Endometrial microvascular endothelial cells (primary cell): Measurements from ENCODE around the gene NCKAP5. TPM values are rescaled to one million over a fixed set of nuclear protein-coding genes. Genes with fewer than 3 reads are reported as not detected.
"Not testable (repeated sequence)": the region's sequence is repeated elsewhere in the genome, so short reads cannot be mapped to it uniquely, and the experiment has no call there.

Source experiments
- in situ Hi-C: cut with HindIII; loops from 2 replicates; pipeline ENCODE4 v1.10.0; 2017; ENCODE audit warnings: low sequenced_read_pairs, low pct_unique_long_range_greater_than_20kb; ENCODE audit errors: inconsistent ontology term
- total RNA-seq: library from RNA; depleted of rRNA; stranded (reverse); fragments of >200 nt; gene quantifications from one replicate; pipeline ENCODE4 v1.2.3, GENCODE V29; 2015; ENCODE audit errors: inconsistent ontology term

Gene NCKAP5
- total RNA-seq, 1 donor from 2014 or later = 0.84 TPM

DNA sequence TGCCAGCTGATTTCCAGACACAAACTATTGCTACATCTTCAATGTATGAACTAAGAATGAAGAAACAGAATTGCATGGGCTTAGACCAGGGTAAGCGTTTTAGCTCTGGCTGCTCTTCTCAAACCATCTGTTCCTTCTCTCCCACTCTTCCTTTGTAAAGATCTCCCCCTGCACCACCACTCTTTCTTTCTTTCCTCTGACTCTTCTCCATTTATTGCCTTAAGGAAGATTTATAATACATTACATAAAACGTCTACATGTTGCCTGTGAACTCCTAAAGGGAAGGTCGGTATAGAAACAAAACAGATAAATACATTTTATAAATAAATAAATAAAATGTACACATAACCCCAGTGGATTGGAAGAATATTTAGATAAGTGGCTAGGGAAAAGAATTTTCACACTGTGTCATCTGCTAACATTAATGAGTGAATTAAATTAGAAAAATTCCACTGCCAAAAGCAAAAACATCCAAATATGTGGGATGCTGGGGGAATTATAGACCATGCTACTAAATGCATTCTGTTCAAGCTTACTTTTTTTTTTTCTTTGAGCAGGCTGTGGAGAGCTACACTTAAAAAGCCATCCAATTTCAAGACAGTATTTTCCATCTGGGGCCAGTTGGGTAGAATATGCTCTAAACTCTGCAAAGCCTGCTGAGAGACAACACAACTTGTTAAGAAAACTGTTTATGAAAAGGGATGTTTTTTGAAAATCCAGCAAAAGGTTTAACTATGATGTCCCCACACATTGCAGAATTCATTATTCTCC lies 41.5 kb downstream of the NCKAP5 start:
- in situ Hi-C loops = no loop called here

DNA sequence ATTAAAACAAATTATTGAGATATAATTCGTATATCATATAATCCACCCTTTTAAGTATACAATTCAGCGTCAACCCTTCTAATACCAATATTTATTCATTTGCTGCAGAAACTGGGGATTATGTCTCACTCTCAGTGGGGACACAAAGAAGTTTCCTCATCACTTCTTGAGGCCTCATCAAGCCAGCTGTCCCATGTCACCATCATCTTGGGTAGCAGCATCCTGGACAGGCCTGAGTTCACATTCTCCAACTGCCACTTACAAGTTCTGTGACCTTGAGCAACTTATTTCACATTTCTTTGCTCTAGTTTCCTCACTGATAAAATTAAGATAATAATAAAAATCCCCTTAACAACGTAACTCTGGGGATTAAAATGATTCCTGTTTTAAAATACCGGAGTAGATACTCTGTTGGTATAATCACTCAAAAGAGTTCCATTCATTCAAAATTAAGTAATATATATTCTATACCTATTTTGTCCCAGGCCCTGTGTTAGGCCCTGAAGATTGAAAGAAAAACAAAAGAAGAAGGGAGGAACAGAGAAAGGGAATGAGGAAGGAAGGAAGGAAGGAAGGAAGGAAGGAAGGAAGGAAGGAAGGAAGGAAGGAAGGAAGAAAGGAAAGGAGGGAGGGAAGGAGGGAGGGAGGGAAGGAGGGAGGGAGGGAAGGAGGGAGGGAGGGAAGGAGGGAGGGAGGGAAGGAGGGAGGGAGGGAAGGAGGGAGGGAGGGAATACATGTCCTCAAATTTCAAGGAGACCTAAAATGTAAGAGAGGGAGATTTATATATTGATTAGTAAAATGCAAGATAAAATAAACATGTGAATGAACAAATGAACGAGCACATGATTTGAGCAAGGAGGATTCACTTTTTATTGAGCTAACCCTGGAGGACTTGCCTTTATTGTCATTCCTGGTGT lies 42.4 kb downstream of the NCKAP5 start:
- in situ Hi-C loops = no loop called here

DNA sequence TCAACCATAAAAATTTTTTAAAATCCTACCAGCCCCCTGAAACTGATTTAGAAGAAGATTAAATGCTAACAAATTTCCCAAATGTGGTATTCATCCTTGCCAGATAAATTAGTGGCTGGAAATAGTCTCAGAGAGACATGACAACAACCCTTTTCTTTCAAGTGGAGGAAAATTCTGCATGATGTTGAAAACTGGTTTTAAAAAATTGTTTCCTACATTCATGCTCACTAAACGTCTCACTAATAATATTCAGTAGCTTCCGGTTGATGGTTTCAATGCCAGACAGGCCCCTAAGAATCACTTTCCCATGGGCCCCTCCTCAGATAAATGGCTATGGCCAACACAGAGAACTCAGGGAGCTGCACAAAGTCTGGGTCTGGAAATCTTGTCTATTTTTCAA lies 43.2 kb downstream of the NCKAP5 start:
- in situ Hi-C loops = no loop called here

DNA sequence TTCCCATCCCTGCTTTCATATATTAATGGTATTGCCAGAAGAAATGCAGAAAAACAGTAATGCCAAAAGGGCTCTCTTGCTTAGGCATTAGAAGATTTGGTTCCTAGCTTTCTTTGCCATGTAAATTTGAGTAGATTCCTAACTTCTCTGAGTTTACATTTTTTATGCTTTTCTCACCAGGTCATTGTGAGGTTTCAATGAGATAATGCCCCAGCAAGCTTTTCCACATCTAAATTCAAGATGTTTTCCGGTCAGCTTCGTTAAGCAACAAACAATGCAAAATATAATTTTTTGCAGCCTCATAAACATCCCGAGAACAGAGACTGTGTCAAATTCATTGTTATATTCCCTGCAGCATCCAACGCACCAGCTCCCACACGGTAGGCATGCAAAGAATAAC lies 44.9 kb downstream of the NCKAP5 start:
- in situ Hi-C loops = no loop called here

DNA sequence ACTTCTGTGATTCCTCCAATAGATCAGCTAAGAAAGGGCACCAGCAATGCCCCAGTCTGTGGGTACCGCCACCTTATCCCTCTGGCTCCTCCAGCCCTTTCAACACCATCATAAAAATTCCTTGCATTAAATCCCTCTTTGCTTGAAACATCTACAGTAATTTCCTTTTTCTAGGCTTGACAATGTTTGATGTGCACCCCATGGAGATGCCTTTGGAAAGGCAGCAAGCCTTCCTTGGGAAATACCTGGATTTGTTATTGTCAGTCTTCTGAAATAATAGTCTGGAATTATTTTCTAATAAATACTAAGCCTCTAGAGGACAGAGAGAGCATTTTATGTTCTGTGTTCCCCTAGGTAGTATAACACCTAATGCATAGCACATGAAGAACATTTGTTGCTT lies 46.1 kb downstream of the NCKAP5 start:
- in situ Hi-C loops = no loop called here

DNA sequence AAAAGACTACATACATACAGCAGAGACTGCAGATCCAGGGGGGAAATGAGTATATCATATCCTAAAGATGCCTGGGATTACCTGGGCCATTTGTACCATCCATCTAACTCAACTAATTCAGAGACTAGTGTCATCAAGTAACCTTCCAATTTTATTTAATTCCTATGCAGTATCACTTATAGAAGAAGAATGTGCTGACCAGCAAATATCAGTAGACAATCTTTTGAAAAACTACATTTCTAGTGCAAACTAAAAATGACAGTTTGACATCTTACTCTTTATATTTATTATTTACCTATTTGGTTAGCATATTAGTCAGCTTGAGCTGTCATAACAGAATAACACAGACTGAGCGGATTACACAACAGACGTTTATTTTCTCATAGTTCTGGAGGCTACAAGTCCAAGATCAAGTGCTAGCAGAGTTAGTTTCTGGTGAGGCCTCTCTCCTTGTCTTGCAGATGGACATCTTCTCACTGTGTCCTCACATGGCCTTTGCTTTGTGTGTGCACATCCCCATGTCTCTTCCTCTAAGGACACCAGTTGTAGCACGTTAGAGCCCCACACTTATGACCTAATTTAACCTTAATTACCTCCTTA lies 47.0 kb downstream of the NCKAP5 start:
- in situ Hi-C loops = no loop called here

DNA sequence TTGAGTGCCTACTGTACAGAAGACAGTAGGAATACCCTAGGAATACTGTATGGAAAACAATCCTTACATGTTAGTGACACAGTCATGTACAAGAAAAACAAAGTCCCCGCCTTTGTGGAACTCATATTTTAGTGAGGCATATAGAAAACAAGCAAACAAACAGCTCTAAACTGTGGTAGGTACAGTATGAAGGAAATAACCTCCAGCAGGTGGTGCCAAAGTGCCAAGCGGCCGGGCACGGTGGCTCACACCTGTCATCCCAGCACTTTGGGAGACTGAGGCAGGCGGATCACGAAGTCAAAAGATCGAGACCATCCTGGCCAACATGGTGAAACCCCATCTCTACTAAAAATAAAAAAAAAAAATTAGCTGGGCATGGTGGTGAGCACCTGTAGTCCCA lies 48.6 kb downstream of the NCKAP5 start:
- in situ Hi-C loops = not testable (repeated sequence)

DNA sequence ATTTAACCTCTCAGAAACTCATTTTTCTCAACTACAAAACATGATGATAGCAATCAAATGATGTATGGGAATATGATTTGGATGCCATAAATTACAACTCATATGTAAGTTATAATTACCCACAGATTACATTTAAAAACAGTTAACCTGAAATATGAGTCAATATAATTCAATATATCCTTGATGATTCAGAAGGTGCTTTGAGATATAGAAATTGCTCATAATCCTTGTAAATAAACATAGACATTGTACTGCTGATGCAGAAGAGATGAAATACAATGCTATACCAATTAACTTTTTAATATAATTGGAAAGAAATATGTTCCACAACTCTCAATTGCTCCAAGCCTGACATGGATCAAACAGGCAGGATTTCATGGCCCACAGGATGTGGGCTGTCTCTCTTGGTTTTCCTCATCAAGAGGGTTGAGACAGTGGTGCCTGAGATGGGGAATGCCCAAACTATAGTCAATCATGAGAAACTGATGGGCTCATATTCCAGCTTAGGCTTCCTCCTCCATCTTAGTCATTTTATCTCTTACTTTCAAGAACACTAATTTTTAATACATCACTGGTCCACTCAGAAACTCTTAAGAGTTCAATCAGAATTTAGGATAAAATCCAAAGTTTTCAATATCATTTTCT lies 49.4 kb downstream of the NCKAP5 start:
- in situ Hi-C loops = no loop called here

DNA sequence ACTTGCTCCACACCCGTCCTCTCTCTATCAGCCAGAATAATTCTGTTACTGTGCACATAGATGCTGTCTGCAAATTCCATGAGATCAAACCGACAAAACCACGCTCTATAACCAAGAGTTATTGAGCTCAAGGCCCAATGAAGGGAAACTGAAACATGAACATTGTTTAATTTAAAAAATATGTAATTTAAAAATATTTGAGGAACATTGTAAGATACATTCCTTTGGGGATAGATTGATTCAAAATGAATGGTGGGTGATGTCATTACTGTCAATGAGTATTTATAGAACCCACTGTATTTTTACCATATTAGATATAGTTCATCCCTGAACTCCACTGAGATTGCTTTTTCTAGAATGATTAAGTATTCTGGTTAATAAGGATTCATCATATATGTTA lies 50.4 kb downstream of the NCKAP5 start:
- in situ Hi-C loops = no loop called here

DNA sequence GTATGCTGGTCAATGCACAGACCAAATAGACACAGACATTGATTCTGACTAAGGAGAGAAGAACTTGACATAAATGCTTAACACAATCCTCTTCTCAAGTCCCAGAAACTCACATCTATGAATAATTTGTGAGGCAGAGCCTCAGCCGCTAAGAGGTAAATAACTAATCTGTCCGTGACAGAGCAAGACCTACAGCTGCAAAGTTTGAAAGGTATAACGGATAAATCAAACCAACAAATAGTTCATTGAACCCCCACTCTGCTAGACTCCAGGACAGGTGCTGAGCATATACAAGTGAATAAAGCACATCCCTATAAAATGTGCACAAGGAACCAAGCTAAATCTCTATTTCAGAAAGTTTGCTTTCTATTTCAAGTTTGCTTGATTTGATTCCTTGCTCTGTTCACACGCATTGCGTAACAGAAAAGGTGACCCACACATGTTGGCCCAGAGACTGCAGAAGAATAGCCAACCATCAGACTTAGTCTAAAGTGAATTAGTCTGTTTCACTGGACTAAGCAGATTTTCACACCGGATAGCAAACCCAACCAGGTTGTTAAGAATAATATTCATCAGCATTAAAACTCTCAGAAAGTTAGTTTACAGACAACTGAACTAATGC lies 51.7 kb downstream of the NCKAP5 start:
- in situ Hi-C loops = no loop called here

DNA sequence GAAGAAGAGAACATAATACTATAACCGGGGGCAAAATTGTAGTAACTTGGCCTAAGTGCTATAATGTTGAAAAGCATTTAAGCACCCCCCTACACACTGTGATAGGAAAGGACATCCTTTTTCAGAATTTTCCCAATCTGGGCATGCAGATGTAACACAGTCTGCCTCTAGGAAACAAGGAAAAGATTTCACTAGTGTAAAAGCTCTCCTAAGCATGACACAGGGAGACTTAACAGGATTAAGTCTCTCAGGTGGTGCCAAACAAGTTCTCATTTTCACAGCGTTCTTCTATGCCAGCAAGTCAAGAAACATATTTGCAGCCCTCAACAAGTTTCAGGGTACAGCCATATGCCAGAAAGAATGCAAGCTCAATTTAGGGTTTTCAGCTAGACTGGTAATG lies 53.0 kb downstream of the NCKAP5 start:
- in situ Hi-C loops = no loop called here

DNA sequence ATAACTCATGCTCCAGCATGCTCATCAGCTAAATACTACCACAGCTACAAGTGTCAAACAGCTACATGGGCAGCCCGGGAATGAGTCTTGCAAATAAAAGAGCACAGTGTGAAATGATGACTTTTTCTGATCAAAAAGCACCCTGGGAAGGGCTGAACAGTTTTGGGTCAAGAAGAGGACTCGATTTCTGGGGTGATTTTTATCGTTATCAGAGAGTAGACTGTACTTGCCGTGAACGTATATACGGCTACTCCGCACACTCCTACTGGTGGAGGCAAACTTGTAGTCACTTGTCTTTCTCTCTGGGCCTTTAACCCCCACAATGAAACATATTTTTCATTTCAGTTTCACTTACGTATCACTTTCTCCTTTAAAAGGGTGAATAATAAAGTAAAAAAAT lies 54.4 kb downstream of the NCKAP5 start:
- in situ Hi-C loops = no loop called here

DNA sequence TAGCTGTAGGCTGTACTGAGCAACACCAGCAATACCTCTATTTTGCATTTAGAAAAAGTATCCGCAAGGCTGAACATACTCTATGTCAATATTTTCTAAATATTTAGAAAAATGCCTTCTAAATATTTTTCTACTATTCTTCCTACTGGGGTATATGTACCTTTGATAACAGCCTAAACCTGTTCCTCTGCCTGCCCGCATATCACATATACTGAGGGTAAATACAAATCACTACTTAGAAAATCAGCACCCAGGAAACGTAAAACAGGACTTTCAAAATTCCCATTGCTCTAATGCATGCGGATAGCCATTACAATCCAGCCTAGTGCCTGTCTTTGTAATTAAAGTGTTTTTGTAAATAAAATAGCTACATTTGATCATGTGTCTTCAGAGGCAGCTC lies 56.1 kb downstream of the NCKAP5 start:
- in situ Hi-C loops = no loop called here

DNA sequence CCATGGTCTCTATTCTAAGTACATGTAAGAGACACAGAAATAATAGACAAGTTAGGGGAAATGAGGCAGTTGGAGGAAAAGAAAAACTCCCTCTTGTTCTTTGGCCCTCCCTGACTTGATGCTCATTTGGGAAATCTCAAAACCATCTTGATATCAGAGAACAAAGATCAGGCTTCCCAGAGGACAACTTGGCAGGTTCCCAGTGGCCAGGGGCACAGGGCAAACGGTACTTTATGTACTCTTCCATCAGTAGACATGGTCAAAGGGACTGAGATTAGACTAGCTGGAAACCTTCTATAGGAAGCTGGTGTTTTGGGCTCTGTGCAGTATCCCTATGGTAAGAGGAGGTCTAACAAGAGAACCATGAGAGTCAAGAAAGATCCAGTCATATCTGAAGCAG lies 56.6 kb downstream of the NCKAP5 start:
- in situ Hi-C loops = no loop called here

DNA sequence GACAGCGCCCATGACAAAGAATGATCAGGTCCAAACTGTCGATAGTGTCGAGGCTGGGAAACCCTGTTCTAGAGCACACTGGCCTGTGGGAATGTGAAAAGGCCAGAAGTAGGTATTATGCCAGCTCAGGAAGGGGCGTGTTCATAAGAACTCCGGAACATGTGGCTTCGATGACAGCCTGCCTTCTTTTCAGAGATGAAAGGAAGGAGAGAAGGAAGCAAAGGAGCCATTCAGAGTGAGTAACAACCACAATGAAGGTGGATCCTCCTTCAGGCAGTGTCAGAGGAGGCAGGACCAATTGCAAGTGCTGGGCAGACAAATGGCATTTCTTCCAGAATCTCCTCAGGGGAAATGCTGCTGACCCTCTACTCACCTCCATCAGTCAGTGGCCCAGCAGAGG lies 58.5 kb downstream of the NCKAP5 start:
- in situ Hi-C loops = no loop called here

DNA sequence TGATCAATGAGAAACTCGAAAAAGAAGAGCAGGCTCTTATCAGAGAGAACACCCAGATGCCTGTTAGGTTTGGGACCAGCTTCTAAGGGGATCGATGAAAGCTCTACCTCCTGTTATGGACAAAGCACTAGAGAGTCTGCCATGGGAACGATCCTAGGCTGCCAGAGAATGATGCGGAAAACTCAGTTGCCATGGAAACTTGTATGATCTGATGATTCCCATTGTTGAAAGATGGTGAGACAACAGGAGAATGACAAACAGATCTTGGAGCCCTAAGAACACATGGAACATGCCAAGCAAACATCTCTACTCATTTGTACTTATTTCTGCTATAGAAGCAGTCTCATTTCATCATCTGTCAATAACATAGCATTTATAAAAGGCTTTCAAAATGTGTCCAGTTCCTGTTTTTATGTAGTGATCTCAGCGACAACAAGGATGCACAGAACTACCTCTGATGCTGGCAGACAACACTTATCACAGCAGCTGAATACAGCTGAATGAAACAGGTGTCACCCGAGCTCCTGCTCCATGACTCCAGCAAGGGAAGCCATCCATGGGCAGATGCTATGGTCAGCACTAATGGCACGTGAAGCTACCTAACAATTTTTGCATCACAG lies 59.6 kb downstream of the NCKAP5 start:
- in situ Hi-C loops = no loop called here

DNA sequence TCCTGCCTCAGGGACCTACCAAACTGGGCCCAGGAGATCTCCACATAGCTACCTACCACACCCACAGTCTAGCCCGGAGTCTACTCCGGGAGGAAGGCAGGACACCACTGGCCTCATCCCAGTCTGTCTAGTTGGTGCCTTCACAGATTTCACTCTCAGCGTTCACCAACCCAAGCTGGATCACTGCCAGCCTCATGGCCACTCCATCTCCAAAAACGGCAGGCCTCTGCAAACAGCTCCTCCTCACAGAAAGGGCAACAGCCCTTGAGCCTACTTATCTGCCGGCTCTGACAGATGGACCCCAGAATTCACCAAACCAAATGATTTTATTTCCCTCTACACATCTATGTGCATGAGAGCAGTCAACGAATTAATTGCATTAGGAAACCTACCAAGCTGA lies 61.3 kb downstream of the NCKAP5 start:
- in situ Hi-C loops = no loop called here
